A673 (cell line): ENCODE data around the gene ZDHHC23. TPM values are rescaled to one million over a fixed set of nuclear protein-coding genes. Genes with fewer than 3 reads are reported as not detected.

Source experiments
- BruUV-seq: library from RNA; stranded (reverse); fragments of 400-500 nt; replicated peaks from 2 replicates; lab custom pipeline; 2021; lab: Mats Ljungman, UMichigan
- CTCF ChIA-PET: fragments of 300-600 bp; sonication (Branson Sonifier 250); formaldehyde crosslinking; loops from one replicate; lab custom pipeline; 2022; ENCODE audit warnings: antibody characterized with exemption; lab: Charles Lee
- POLR2A ChIA-PET: fragments of 300-600 bp; sonication (Branson Sonifier 250); formaldehyde crosslinking; loops from one replicate; lab custom pipeline; 2022; ENCODE audit warnings: antibody characterized with exemption; ENCODE audit not compliant: low non-redundant PET; lab: Charles Lee
- DNase-seq: peaks from one replicate; pipeline ENCODE4 v3.0.0-alpha.2; 2015; ENCODE audit warnings: low spot score
- H3K27ac ChIP-seq: fragments of 200-600 bp; sonication (generic); 2 replicates; pipeline ENCODE4 v1.5.1; 2016; ENCODE audit warnings: mixed run types, low read depth, mild to moderate bottlenecking, mixed read lengths, antibody characterized with exemption, low read length; ENCODE audit not compliant: poor library complexity, severe bottlenecking
- H3K27me3 ChIP-seq: fragments of 200-600 bp; sonication (generic); replicated peaks from 2 replicates; pipeline ENCODE4 v1.6.1; 2017; ENCODE audit warnings: mixed run types, low read depth, mild to moderate bottlenecking, mixed read lengths, antibody characterized with exemption, low read length; ENCODE audit not compliant: insufficient read depth, poor library complexity
- H3K36me3 ChIP-seq: fragments of 200-600 bp; sonication (generic); 2 replicates; pipeline ENCODE4 v1.6.1; 2016; ENCODE audit warnings: mixed run types, mild to moderate bottlenecking, mixed read lengths, antibody characterized with exemption, low read length; ENCODE audit not compliant: insufficient read depth, poor library complexity, severe bottlenecking
- H3K4me1 ChIP-seq: fragments of 200-600 bp; sonication (generic); 2 replicates; pipeline ENCODE4 v1.6.1; 2017; ENCODE audit warnings: mixed run types, mild to moderate bottlenecking, mixed read lengths, antibody characterized with exemption, low read length; ENCODE audit not compliant: insufficient read depth, poor library complexity, severe bottlenecking
- H3K4me3 ChIP-seq: fragments of 200-600 bp; sonication (generic); 2 replicates; pipeline ENCODE4 v1.5.1; 2016; ENCODE audit warnings: low read depth, mixed run types, mild to moderate bottlenecking, mixed read lengths, low read length; ENCODE audit not compliant: poor library complexity, severe bottlenecking
- H3K9me3 ChIP-seq: fragments of 200-600 bp; sonication (generic); 2 replicates; pipeline ENCODE4 v1.6.1; 2016; ENCODE audit warnings: mixed run types, low read depth, mild to moderate bottlenecking, mixed read lengths, antibody characterized with exemption, low read length; ENCODE audit not compliant: poor library complexity, severe bottlenecking
- CTCF ChIP-seq: fragments of 300-800, 200-600 bp; sonication (generic); conservative IDR thresholded peaks from 2 replicates; pipeline ENCODE4 v1.5.1; 2017; ENCODE audit warnings: low read depth, mild to moderate bottlenecking, antibody characterized with exemption, low read length, moderate library complexity, mixed read lengths
- EZH2 ChIP-seq: fragments of 200-600 bp; sonication (generic); IDR thresholded peaks from 2 replicates; pipeline ENCODE4 v1.6.1; 2017; ENCODE audit warnings: borderline replicate concordance, low read depth, mild to moderate bottlenecking, mixed read lengths, antibody characterized with exemption, low read length; ENCODE audit not compliant: poor library complexity, severe bottlenecking
- intact Hi-C: fragments of 100-400 bp; cut with micrococcal nuclease; formaldehyde crosslinking; loops from one replicate; pipeline ENCODE4 v1.10.0; 2022; ENCODE audit not compliant: unreplicated experiment
- total RNA-seq: library from RNA; stranded (reverse); gene quantifications from 2 replicates; pipeline ENCODE4 v1.2.3, GENCODE V29; 2021

Gene ZDHHC23
- total RNA-seq, 1 experiment from 2014 or later, result 1.1 TPM

- H3K36me3 ChIP-seq, result no peaks in the 10 kb centered on the region
- peak; percentile 40 for DNase-seq
- intact Hi-C loops, result no loop called here
- ChIA-PET POLR2A (no interaction called here), CTCF (no interaction called here)
- no peaks in the 10 kb centered on the region for H3K9me3 ChIP-seq
- H3K4me3 ChIP-seq, result no peak overlapping the region
- no peak overlapping the region for H3K27ac ChIP-seq
- H3K27me3 ChIP-seq, result no peaks in the 10 kb centered on the region
- BruUV-seq, result no TSS peak
- TF ChIP-seq EZH2 (no peak), CTCF (no peak)
- H3K4me1 ChIP-seq, result no peaks in the 10 kb centered on the region
Observed at GRCh38 chr3:113968986-113969385, 21.2 kb downstream of the ZDHHC23 start.

DNA sequence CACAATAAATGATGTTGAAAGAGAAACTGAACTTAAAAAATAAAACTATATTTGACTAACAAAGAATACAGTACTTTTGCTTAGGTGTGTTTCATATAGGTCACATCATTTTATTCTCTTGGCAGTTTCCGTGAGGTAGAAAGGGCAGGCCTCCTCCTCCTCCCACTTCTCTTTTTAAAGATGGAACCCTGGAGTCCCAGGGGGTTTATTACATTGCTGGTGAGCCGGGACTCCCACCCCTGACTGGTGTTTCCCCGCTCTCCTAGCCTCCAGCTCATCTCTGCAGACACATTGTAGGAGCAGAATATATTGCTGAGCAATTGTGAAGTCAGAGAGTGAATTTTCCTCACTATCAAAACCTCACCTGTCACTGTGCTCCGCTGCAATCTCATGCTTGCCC lies 30.0 kb downstream of the ZDHHC23 start:
- H3K4me3 ChIP-seq, result no peak overlapping the region
- BruUV-seq, result no TSS peak
- no peaks in the 10 kb centered on the region for H3K27me3 ChIP-seq
- no peak overlapping the region for H3K27ac ChIP-seq
- H3K36me3 ChIP-seq, result no peaks in the 10 kb centered on the region
- no peaks in the 10 kb centered on the region for H3K9me3 ChIP-seq
- H3K4me1 ChIP-seq, result no peaks in the 10 kb centered on the region
- no peak for DNase-seq
- ChIA-PET CTCF (no interaction called here), POLR2A (no interaction called here)
- intact Hi-C loops, result no loop called here
- TF ChIP-seq CTCF (no peak), EZH2 (no peak)

GRCh38 chr3:113979916-113980315 lies 32.1 kb downstream of the ZDHHC23 start:
- Histone ChIP-seq H3K27me3 (no peaks in the 10 kb centered on the region), H3K9me3 (no peaks in the 10 kb centered on the region), H3K27ac (no peak overlapping the region), H3K36me3 (no peaks in the 10 kb centered on the region), H3K4me1 (no peaks in the 10 kb centered on the region), H3K4me3 (no peak overlapping the region)
- no TSS peak for BruUV-seq
- CTCF ChIA-PET, result no interaction called here
- intact Hi-C loops, result no loop called here
- no peak for TF ChIP-seq EZH2
- TF ChIP-seq CTCF, result no peak
- POLR2A ChIA-PET, result no interaction called here
- DNase-seq, result no peak
